ENCODE data around the gene LRRC74B. TPM values are rescaled to one million over a fixed set of nuclear protein-coding genes. Genes with fewer than 3 reads are reported as not detected.
"Not testable (repeated sequence)": the region's sequence is repeated elsewhere in the genome, so short reads cannot be mapped to it uniquely, and the experiment has no call there.

LRRC74B gene
- total and polyA plus RNA-seq, 7 donors, result 0.22 to 0.51 (median 0.30) TPM; not detected in 4

DNA sequence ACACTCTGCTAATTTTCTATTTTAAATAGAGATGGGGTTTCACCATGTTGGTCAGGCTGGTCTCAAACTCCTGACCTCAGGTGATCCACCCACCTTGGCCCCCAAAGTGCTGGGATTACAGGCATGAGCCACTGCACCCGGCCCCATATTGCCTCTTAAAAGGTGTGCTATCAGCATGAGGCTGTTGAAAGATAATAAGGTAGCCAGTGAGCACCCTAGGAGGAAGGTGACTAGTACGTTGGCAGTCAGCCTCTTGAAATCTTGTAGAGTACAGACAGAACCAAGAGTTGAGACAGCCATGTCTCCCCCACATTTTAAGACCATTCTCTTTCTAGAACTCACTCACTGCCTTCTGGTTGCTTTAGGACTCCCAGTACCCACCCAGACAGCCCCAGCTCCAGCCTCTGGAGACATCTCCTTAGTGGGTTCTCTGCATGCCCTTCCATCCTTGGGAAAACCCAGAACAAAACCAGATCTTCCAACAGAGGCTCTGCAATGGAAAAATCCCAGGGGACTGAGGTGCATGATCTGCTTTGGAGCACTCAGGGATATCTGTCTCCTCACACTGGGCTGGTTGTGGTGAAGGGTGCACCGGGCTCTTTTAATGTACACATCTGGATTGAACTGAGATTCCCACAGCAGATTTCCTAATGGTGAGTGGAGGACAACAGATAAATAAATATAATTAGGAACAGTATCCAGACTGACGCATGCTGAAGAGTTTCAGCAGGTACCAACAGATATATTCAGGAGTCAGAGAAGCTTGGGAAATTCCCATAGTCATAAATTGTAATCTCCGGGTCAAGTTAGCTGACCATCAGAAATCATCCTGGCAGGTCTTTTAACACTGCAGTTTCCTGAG lies 49.4 kb downstream of the LRRC74B start:
- TF ChIP-seq CTCF (IDR thresholded peaks at IDR 0.05), result no peak
- WGBS, 3 donors, result 64 to 71% (median 66%) methylated on average over 5 of the region's 5 CpGs
- H3K4me3 ChIP-seq, result no peak overlapping the region
- no peaks in the 10 kb centered on the region for H3K4me1 ChIP-seq
- no peaks in the 10 kb centered on the region for H3K36me3 ChIP-seq (ENCODE audit: insufficient read depth in 1 of 2, low read depth in 1 of 2)
- H3K9me3 ChIP-seq, result peaks cover 6% of the 10 kb centered on the region
- H3K27me3 ChIP-seq (ENCODE audit: insufficient read depth in 3 of 3, low read length in 2 of 3), result peaks cover 0 to 4% (median 2%) of the 10 kb centered on the region in 3 donors
- ATAC-seq (no peak), DNase-seq (no peak)
- H3K27ac ChIP-seq, result no peak overlapping the region
- intact Hi-C loops (cut with DNase I), result no loop called here

DNA sequence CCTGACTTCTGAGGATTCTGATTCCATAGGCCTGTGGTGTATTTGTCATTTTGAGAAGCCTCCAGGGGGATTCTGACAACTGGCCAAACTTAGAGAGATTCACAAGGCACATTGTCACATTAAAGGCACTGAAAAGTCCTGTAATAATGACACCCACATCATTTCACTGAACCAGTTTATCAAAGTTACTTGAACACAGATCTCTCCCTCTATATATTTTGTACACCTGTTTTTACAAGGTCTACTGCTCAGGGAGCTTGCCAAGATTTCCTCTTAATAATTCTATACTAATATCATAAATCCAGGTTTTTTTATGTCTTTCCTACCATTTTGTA lies 50.0 kb downstream of the LRRC74B start:
- intact Hi-C loops (cut with DNase I), result no loop called here
- Histone ChIP-seq H3K9me3 (peaks cover 6% of the 10 kb centered on the region), H3K4me3 (no peak overlapping the region), H3K27me3 (ENCODE audit: insufficient read depth in 3 of 3, low read length in 2 of 3) (peaks cover 0 to 4% (median 2%) of the 10 kb centered on the region in 3 donors), H3K4me1 (no peaks in the 10 kb centered on the region), H3K36me3 (ENCODE audit: insufficient read depth in 1 of 2, low read depth in 1 of 2) (no peaks in the 10 kb centered on the region), H3K27ac (no peak overlapping the region)
- DNase-seq, result no peak
- ATAC-seq, result no peak
- TF ChIP-seq CTCF (IDR thresholded peaks at IDR 0.05), result no peak

DNA sequence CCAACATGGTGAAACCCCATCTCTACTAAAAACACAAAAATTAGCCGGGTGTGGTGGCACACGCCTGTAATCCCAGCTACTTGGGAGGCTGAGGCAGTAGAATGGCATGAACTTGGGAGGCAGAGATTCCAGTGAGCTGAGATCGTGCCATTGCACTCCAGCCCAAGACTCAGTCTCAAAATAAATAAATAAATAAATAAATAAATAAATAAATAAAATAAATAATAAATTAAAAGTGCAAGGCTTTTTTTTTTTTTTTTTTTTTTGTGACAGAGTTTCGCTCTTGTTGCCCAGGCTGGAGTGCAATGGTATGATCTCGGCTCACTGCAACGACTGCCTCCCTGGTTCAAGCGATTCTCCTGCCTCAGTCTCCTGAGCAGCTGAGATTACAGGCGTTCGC lies 51.1 kb downstream of the LRRC74B start:
- 89 to 94% (median 94%) methylated on average over 6 to 9 of the region's 9 CpGs for WGBS, 3 donors
- H3K9me3 ChIP-seq; H3K27me3 ChIP-seq (ENCODE audit: insufficient read depth in 3 of 3, low read length in 2 of 3); H3K36me3 ChIP-seq (ENCODE audit: insufficient read depth in 1 of 2, low read depth in 1 of 2); H3K27ac ChIP-seq; ATAC-seq; DNase-seq; intact Hi-C loops (cut with DNase I); H3K4me3 ChIP-seq; H3K4me1 ChIP-seq: not testable (repeated sequence)

GRCh38 chr22:21098099-21098671 lies 52.4 kb downstream of the LRRC74B start:
- Histone ChIP-seq H3K9me3 (peaks cover 6% of the 10 kb centered on the region), H3K27ac (no peak overlapping the region), H3K4me1 (no peaks in the 10 kb centered on the region), H3K36me3 (ENCODE audit: insufficient read depth in 1 of 2, low read depth in 1 of 2) (no peaks in the 10 kb centered on the region), H3K4me3 (no peak overlapping the region), H3K27me3 (ENCODE audit: insufficient read depth in 3 of 3, low read length in 2 of 3) (peaks cover 0 to 4% (median 2%) of the 10 kb centered on the region in 3 donors)
- TF ChIP-seq CTCF (IDR thresholded peaks at IDR 0.05), result no peak
- intact Hi-C loops (cut with DNase I), result no loop called here
- DNase-seq (no peak), ATAC-seq (no peak)
- WGBS, 3 donors, result 59 to 89% (median 75%) methylated on average over 1 of the region's 1 CpG

- TF ChIP-seq CTCF (IDR thresholded peaks at IDR 0.05), result no peak
- DNase-seq, result no peak
- Histone ChIP-seq H3K27ac (no peak overlapping the region), H3K4me1 (no peaks in the 10 kb centered on the region), H3K9me3 (peaks cover 6% of the 10 kb centered on the region), H3K36me3 (ENCODE audit: insufficient read depth in 1 of 2, low read depth in 1 of 2) (no peaks in the 10 kb centered on the region), H3K27me3 (ENCODE audit: insufficient read depth in 3 of 3, low read length in 2 of 3) (peaks cover 0 to 4% (median 2%) of the 10 kb centered on the region in 3 donors), H3K4me3 (no peak overlapping the region)
- no peak for ATAC-seq
- intact Hi-C loops (cut with DNase I), result no loop called here
These were observed 53.8 kb downstream of the LRRC74B start for GRCh38 chr22:21099578-21099977.
